Bronchial epithelial cell (primary cell): Measurements from ENCODE around the gene PLCB1. TPM values are rescaled to one million over a fixed set of nuclear protein-coding genes. Genes with fewer than 3 reads are reported as not detected.

Source experiments
- DNase-seq: peaks from one replicate; pipeline ENCODE4 v3.0.0-alpha.2; 2010; ENCODE audit warnings: low read depth
- FAIRE-seq: peaks from 2 replicates; lab custom pipeline; 2011; peaks lifted over from hg19 to GRCh38; lab: Jason Lieb, UNC
- H3K27me3 ChIP-seq: 2 replicates; pipeline ENCODE4 v1.5.1; 2011; ENCODE audit warnings: low read length; ENCODE audit not compliant: control insufficient read depth, insufficient read depth
- H3K36me3 ChIP-seq: 2 replicates; pipeline ENCODE4 v1.5.1; 2011; ENCODE audit warnings: low read length; ENCODE audit not compliant: control insufficient read depth, insufficient read depth
- H3K4me3 ChIP-seq: 2 replicates; pipeline ENCODE4 v1.5.1; 2011; ENCODE audit warnings: mild to moderate bottlenecking, low read depth, low read length, control low read depth
- total RNA-seq: library from RNA; depleted of rRNA; stranded (reverse); fragments of >200 nt; gene quantifications from 2 replicates; pipeline ENCODE4 v1.2.1, GENCODE V29; 2014
- TF ChIP-seq, protein P1 (sequence below): IDR thresholded peaks from 2 replicates; pipeline ENCODE4 v1.5.1; 2011; ENCODE audit warnings: mild to moderate bottlenecking, moderate library complexity, low read length, control low read depth, inconsistent platforms; ENCODE audit not compliant: insufficient read depth, severe bottlenecking

The PLCB1 gene
- total RNA-seq, 1 donor from 2014 or later = 1.1 TPM

DNA sequence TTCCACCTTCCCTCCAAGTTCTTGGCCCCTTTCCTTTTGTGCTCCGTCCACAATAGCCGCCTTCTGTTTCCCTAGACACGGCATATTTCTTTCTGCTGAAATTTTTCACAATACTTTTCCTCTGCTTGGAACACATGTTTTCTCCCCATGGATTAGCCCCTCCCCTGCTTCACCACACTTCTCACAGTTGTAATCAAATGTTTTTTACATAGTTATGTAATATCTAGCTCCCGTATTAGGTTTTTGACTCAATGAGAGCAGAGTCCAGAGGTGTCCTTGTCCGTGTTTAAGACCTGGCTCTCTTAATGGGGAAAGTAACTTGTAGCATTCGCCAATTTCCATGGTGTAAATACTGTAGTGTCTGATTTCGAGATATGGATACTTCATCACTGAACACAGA, 34.7 kb downstream of the PLCB1 start:
- DNase-seq (no peak), FAIRE-seq (no peak)
- TF ChIP-seq, protein P1, sequence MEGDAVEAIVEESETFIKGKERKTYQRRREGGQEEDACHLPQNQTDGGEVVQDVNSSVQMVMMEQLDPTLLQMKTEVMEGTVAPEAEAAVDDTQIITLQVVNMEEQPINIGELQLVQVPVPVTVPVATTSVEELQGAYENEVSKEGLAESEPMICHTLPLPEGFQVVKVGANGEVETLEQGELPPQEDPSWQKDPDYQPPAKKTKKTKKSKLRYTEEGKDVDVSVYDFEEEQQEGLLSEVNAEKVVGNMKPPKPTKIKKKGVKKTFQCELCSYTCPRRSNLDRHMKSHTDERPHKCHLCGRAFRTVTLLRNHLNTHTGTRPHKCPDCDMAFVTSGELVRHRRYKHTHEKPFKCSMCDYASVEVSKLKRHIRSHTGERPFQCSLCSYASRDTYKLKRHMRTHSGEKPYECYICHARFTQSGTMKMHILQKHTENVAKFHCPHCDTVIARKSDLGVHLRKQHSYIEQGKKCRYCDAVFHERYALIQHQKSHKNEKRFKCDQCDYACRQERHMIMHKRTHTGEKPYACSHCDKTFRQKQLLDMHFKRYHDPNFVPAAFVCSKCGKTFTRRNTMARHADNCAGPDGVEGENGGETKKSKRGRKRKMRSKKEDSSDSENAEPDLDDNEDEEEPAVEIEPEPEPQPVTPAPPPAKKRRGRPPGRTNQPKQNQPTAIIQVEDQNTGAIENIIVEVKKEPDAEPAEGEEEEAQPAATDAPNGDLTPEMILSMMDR = no peak
- Histone ChIP-seq H3K27me3 (no peaks in the 10 kb centered on the region), H3K4me3 (no peak overlapping the region), H3K36me3 (no peaks in the 10 kb centered on the region)

DNA sequence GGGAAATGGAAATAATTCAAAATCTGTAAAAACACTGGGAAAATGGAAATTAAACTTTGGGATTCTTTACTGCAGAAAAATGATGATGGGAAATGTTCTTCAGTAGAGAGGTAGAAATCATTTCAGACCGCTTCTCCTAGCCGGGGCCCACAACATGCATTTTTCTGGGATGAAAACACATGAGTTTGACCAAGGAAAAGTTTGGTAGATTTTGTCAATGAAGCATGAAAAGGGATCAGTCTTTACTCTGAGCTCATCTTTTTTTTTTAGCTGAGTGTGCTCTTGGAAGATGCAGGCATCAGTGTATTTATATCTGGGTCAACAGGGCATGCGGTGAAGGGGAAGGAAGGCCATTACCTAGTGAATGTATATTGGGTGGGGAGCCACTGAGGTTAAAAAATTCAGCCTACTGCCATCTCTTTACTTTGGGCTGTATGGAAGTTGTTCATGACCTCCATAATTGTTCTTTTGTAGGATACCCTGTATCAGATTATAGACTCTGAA, 36.8 kb downstream of the PLCB1 start:
- Histone ChIP-seq H3K4me3 (no peak overlapping the region), H3K27me3 (no peaks in the 10 kb centered on the region), H3K36me3 (no peaks in the 10 kb centered on the region)
- TF ChIP-seq, protein P1 = no peak
- FAIRE-seq (no peak), DNase-seq (no peak)

DNA sequence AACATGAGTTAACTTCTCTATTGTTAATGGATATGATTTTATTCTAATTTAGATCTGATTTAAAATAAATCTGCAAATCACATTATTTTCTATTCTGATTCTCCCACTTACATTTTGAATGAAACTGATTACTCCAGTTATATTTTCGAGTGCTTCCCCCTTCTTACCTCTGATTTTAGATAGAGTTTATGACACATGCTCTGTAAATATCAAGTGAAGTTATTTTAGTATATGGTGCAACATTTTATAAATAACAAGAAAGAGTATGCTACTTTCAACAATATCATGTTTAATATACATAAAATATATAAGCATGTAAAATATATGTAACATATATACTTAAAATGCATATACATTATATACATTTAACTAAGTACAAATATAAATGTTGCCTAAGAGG, 38.9 kb downstream of the PLCB1 start:
- FAIRE-seq (no peak), DNase-seq (no peak)
- Histone ChIP-seq H3K36me3 (no peaks in the 10 kb centered on the region), H3K27me3 (no peaks in the 10 kb centered on the region), H3K4me3 (no peak overlapping the region)
- TF ChIP-seq, protein P1 = no peak

DNA sequence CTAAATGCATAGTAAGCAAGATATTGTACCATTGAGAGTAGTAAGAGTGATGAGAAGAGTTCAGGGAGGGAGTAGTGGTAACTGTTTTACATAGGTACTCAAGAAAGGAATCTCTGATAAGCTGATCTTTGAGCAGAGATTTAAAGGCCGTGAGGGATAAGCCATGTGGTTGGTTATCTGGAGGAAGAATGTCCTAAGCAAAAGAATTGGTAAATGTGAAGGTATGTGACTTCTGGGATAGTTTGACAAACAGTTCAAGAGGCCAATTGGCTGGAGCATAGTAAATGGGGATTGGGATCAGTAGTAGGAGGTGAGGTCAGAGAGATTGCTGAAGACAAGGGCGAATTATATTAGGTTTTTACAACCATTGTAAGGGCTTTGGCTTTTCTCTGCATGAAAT, 40.1 kb downstream of the PLCB1 start:
- FAIRE-seq (no peak), DNase-seq (no peak)
- Histone ChIP-seq H3K4me3 (no peak overlapping the region), H3K36me3 (no peaks in the 10 kb centered on the region), H3K27me3 (no peaks in the 10 kb centered on the region)
- TF ChIP-seq, protein P1 = no peak

DNA sequence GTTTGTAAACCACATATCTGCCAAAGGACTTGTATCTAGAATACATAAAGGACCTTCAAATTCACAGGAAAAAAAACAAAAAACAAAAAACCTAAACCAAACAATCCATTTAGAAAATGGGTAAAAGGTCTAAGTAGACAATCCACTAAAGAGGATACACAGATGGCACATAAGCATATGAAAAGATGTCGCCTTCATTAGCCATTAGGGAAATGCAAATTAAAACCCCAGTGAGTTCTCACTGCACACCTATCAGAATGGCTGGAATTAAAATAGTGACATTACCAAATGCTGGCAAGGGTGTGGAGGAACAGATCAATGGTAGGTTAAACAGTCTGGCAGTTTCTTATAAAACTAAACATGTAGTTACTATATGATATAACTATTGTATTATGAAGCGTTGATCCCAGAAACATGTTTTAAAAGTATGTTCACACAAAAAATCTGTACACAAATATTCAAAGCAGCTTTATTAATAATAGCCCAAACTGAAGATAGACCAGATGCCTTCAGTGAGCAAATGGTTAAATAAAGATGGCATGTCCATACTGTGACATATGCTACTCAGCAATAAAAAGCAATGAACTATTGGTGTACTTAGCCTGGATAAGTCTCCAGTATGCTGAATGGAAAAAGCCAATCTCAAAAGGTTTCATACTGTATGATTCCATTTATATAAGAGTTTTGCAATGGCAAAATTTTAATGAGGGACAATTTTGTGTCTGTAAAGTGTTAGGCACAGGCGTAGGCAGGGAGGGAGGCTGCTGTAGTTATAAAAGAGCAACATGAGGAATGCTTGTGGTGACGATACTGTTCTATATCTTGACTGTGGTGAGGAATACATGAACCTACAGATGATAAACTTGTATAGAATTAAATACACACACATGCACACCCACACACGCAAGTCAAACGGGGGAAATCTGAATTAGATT, 43.9 kb downstream of the PLCB1 start:
- Histone ChIP-seq H3K27me3 (no peaks in the 10 kb centered on the region), H3K4me3 (no peak overlapping the region), H3K36me3 (no peaks in the 10 kb centered on the region)
- DNase-seq (no peak), FAIRE-seq (no peak)
- TF ChIP-seq, protein P1 = no peak
